GM12891 (cell line): ENCODE results near the gene CPSF4L.

ENCODE experiments used
- POLR2A ChIP-seq: IDR thresholded peaks from 2 replicates; pipeline ENCODE4 v1.6.1; 2011; ENCODE audit warnings: low read depth, low read length, control low read depth
- POLR2AphosphoS5 ChIP-seq: IDR thresholded peaks from 2 replicates; pipeline ENCODE4 v1.6.1; 2011; ENCODE audit warnings: low read depth, low read length, control low read depth
- POU2F2 ChIP-seq: IDR thresholded peaks from 2 replicates; pipeline ENCODE4 v1.6.1; 2011; ENCODE audit warnings: low read depth, mild to moderate bottlenecking, control low read depth, low read length, moderate library complexity
- SPI1 ChIP-seq: IDR thresholded peaks from 2 replicates; pipeline ENCODE4 v1.6.1; 2011; ENCODE audit warnings: low read depth, low read length, control low read depth
- TAF1 ChIP-seq: IDR thresholded peaks from 2 replicates; pipeline ENCODE4 v1.6.1; 2011; ENCODE audit warnings: low read depth, low read length, control low read depth

DNA sequence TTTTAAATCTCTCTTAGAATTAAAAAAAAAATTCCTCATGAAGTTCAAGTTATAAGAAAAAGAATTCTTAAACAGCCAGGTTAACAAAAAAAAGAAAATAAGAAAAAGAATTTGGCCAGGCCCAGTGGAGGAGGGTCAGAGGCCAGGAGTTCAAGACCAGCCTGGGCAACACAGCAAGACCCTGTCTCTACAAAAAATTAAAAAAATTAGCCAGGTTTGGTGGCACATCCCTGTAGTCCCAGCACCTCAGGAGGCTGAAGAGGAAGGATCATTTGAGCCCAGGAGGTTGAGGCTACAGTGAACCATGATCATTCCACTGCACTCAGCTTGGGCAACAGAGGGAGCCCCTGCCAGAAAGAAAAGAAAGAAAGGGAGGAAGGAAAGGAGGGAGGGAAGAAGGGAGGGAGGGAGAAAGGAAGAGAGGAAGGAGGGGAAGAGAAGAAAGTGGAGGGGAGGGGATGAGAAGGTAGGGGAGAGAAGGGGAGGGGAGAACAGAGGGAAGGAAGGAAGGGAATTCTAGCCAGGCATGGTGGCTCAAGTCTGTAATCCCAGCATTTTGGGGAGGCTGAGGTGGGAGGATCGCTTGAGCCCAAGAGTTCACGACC is 38.0 kb downstream of the CPSF4L start:
- TF ChIP-seq TAF1 = no peak
- no peak for TF ChIP-seq POLR2A
- no peak for TF ChIP-seq POLR2AphosphoS5
- no peak for TF ChIP-seq POU2F2
- no peak for TF ChIP-seq SPI1
